NCI-H146 (cell line): ENCODE data around the gene GLT1D1.

ENCODE experiments used
- DNase-seq: peaks from one replicate; lab custom pipeline; 2025; lab: John Stamatoyannopoulos, UW

The GLT1D1 gene

DNA sequence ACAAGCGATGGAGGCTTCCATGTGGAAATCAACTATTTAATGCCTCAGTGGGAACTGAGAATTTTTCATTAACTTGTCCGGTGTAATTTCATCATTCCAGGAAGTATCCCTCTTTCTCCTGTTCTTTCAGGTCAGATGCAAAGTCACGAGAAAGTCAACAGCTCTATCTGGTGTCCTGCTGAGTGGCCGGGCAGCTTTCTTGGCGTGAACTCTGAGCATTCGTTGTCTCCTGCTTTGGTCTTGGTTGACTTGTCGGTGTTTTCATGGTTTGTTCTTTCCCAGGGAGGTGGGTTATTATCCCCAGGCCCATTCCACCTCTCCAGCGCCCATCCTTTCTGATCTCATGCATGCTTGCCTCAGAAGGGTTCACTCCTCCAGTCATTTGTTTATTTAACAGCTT is 149.1 kb downstream of the GLT1D1 start:
- DNase-seq, result no peak

DNA sequence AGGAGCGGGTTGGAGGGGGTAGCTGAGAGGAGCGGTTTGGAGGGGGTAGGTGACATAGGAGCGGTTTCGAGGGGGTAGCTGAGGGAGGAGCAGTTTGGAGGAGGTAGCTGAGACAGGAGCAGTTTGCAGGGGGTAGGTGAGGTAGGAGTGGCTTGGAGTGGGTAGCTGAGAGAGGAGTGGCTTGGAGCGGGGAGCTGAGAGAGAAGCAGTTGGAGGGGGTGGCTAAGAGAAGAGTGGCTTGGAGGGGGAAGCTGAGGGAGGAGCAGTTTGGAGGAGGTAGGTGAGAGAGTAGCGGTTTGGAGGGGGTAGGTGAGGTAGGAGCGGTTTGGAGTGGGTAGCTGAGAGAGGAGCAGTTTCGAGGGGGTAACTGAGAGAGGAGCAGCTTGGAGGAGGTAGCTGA is 152.1 kb downstream of the GLT1D1 start:
- no peak for DNase-seq

DNA sequence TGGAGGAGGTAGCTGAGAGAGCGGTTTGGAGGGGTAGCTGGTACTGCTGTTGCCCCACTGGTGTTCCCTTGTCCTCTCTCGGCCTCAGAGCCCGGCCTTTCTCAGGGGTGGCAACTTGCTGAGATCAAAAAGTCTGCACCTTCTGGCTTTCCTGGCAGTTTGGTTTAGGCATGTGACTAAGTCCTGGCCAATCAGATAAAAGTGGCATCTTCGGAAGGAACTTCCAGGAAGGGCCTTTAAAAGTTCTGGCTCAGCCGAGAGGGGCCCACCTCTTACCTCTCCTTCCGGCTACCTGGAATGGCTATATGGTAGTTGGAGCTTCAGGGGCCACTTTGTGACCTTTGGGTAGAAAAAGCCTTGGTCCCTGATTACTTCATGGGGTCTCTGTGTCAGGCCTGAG is 152.6 kb downstream of the GLT1D1 start:
- no peak for DNase-seq

DNA sequence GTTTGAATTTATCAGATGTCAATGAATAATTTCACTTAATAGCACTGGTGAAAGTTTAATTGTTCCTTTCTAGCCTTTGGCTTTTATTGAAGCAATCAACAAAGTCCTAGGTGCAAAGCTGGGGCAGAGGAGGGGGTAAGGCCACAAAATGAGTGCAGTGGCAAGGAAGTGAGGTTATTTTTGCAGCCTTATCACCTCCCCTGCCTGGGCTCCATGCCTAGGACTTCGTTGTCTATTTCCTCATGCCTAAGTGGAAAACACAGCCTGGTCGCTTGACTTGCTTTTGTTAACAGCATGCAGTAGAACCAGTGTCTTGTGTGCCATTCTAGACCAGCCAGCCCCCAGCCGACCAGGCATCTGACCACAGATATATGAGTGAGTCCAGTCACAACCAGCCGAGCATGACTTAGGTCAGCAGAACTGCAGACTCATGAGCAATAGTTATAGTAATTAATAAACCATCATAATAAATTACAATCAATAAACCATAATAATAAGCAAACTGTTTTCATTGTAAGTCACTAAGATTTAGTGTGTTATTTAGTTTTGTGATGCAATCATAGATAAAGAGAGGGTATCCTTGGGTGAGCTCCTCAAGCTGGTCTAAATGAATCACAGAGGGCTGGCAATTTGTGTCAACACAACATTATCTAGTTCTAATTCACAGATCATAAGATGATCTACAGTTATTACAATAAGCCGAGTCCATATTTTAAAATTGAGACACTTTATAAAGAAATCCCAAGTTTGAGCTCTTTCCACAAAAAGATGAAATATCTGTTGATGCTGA is 156.8 kb downstream of the GLT1D1 start:
- no peak for DNase-seq

DNA sequence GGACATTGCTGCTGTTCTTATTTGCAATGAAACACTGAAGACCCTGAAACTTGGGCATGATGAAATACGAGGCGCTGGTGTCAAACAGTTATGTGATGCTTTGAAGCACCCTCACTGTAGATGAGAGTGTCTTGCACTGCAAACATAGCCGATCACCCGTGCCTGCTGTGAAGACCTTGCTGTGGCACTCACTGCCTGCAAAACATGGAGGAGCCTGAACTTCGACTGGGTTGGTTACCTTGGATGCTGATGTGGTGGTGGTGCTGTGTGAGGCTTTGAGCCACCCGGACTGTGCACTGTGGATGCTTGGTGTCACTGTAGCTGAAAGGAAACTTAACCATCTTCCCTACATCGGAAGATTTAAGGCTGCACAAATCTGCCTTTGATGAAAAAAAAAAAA is 162.9 kb downstream of the GLT1D1 start:
- DNase-seq, result no peak

DNA sequence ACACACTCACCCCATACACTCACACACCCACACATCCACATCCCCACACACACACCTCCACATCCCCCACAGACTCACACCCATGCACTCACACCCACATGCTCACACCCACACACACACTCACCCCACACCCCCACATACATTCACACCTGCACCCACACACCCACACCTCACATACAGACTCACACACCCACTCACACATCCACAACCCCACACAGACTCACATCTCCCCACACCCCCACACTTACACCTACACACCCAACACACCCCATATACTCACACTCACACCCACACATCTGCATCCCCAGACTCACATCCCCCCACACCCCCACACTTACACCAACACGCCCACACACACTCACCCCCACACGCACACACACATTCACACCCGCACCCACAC is 171.8 kb downstream of the GLT1D1 start:
- DNase-seq, result no peak

DNA sequence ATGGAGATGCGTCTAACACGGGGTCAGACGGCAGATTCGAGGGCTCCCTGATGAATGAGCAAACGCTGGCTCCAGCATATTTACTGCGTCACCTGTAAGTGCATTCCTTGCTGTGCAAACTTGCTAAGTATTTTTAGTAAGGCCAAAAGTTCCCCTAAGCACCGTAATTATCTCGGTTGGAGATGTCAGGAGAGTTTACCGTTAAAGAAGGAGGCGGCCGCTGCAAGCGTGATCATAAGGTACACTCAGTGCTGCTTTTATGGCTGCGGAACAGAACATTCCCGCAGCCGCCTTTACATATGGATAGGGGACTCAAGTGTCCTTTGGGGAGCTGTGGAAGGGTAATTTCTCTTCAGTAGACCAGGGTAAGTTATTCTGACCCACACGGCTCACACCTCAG is 175.6 kb downstream of the GLT1D1 start:
- peak; percentile 46 for DNase-seq
